WTC11 (cell line): ENCODE results near the gene PRR14. TPM values are rescaled to one million over a fixed set of nuclear protein-coding genes. Genes with fewer than 3 reads are reported as not detected.

Experiments
- ATAC-seq: fragments of 200-7000 bp; cut with Tn5 transposase; 2 replicates; pipeline ENCODE4 v1.10.0; 2021; ENCODE audit warnings: mild to moderate bottlenecking, moderate library complexity
- CTCF ChIA-PET: fragments of 300-600 bp; sonication (Branson Sonifier 250); formaldehyde crosslinking; loops from one replicate; lab custom pipeline; 2021; ENCODE audit warnings: antibody characterized with exemption; lab: Charles Lee
- POLR2A ChIA-PET: fragments of 350-600 bp; sonication (Branson Sonifier 250); formaldehyde crosslinking; loops from one replicate; lab custom pipeline; 2021; ENCODE audit warnings: antibody characterized with exemption; lab: Charles Lee
- DNase-seq: peaks from one replicate; pipeline ENCODE4 v3.0.0; 2021; ENCODE audit warnings: low spot score
- H3K27ac Mint-ChIP-seq: 2 replicates; pipeline ENCODE4 v1.8.0; 2021; ENCODE audit warnings: mixed read lengths
- H3K27me3 Mint-ChIP-seq: 2 replicates; pipeline ENCODE4 v1.8.0; 2021; ENCODE audit warnings: low read depth, mild to moderate bottlenecking, moderate library complexity, mixed read lengths
- H3K36me3 Mint-ChIP-seq: 2 replicates; pipeline ENCODE4 v1.8.0; 2021; ENCODE audit warnings: mixed read lengths
- H3K4me1 Mint-ChIP-seq: 2 replicates; pipeline ENCODE4 v1.8.0; 2022; ENCODE audit warnings: mixed read lengths
- H3K4me3 Mint-ChIP-seq: 2 replicates; pipeline ENCODE4 v1.8.0; 2021; ENCODE audit warnings: mild to moderate bottlenecking, moderate library complexity, mixed read lengths
- H3K9me3 Mint-ChIP-seq: 2 replicates; pipeline ENCODE4 v1.8.0; 2021; ENCODE audit warnings: mixed read lengths
- ETV6 ChIP-seq: sonication (generic); formaldehyde crosslinking; IDR thresholded peaks from 2 replicates; pipeline ENCODE4 v1.8.1; 2022; ENCODE audit warnings: mild to moderate bottlenecking, missing genetic modification reagents
- KAT7 ChIP-seq: sonication (generic); formaldehyde crosslinking; IDR thresholded peaks from 2 replicates; pipeline ENCODE4 v1.8.1; 2023; ENCODE audit warnings: missing genetic modification reagents, mild to moderate bottlenecking, borderline replicate concordance
- NR1H2 ChIP-seq: sonication (generic); formaldehyde crosslinking; IDR thresholded peaks from 2 replicates; pipeline ENCODE4 v1.9.0; 2021; ENCODE audit warnings: mild to moderate bottlenecking, moderate library complexity, missing genetic modification reagents
- SP1 ChIP-seq: sonication (generic); formaldehyde crosslinking; conservative IDR thresholded peaks from 2 replicates; pipeline ENCODE4 v1.8.1; 2022; ENCODE audit warnings: missing genetic modification reagents
- TP53 ChIP-seq: sonication (generic); formaldehyde crosslinking; IDR thresholded peaks from 2 replicates; pipeline ENCODE4 v1.8.1; 2023; ENCODE audit warnings: mild to moderate bottlenecking, missing genetic modification reagents
- ZBTB21 ChIP-seq: sonication (generic); formaldehyde crosslinking; IDR thresholded peaks from 2 replicates; pipeline ENCODE4 v1.8.1; 2023; ENCODE audit warnings: mild to moderate bottlenecking, missing genetic modification reagents, borderline replicate concordance
- ZNF138 ChIP-seq: sonication (generic); formaldehyde crosslinking; conservative IDR thresholded peaks from 2 replicates; pipeline ENCODE4 v1.8.1; 2022; ENCODE audit warnings: mild to moderate bottlenecking, moderate library complexity, missing genetic modification reagents
- ZNF263 ChIP-seq: sonication (generic); formaldehyde crosslinking; IDR thresholded peaks from 2 replicates; pipeline ENCODE4 v1.8.1; 2022; ENCODE audit warnings: low read depth, mild to moderate bottlenecking, moderate library complexity, missing genetic modification reagents
- ZNF317 ChIP-seq: sonication (generic); formaldehyde crosslinking; IDR thresholded peaks from 2 replicates; pipeline ENCODE4 v1.8.1; 2023; ENCODE audit warnings: low read depth, mild to moderate bottlenecking, moderate library complexity, missing genetic modification reagents, borderline replicate concordance
- ZNF396 ChIP-seq: fragments of 250-450 bp; sonication (Bioruptor Pico); IDR thresholded peaks from 2 replicates; pipeline ENCODE4 v1.8.0; 2021; ENCODE audit warnings: mild to moderate bottlenecking, moderate library complexity, borderline replicate concordance
- ZNF416 ChIP-seq: fragments of 250-450 bp; sonication (Bioruptor Pico); IDR thresholded peaks from 2 replicates; pipeline ENCODE4 v1.9.0; 2021; ENCODE audit warnings: mild to moderate bottlenecking, inconsistent platforms
- ZNF423 ChIP-seq: fragments of 250-450 bp; sonication (Bioruptor Pico); IDR thresholded peaks from 2 replicates; pipeline ENCODE4 v2.1.2; 2022; ENCODE audit warnings: mild to moderate bottlenecking, moderate library complexity
- total RNA-seq: library from RNA; stranded (reverse); gene quantifications from 3 replicates; pipeline ENCODE4 v1.2.3, GENCODE V29; 2021
- TF ChIP-seq, protein P1 (sequence below): sonication (generic); formaldehyde crosslinking; IDR thresholded peaks from 2 replicates; pipeline ENCODE4 v1.8.0; 2022; ENCODE audit warnings: missing genetic modification reagents
- TF ChIP-seq, protein P2 (sequence below): sonication (generic); formaldehyde crosslinking; conservative IDR thresholded peaks from 2 replicates; pipeline ENCODE4 v1.8.1; 2023; ENCODE audit warnings: mild to moderate bottlenecking, low read depth, missing genetic modification reagents, moderate library complexity
- TF ChIP-seq, protein P3 (sequence below): sonication (generic); formaldehyde crosslinking; IDR thresholded peaks from 2 replicates; pipeline ENCODE4 v1.8.1; 2022; ENCODE audit warnings: mild to moderate bottlenecking, moderate library complexity, missing genetic modification reagents
- TF ChIP-seq, protein P4 (sequence below): sonication (generic); formaldehyde crosslinking; IDR thresholded peaks from 2 replicates; pipeline ENCODE4 v1.8.0; 2022; ENCODE audit warnings: mild to moderate bottlenecking, missing genetic modification reagents
- TF ChIP-seq, protein P5 (sequence below): sonication (generic); formaldehyde crosslinking; IDR thresholded peaks from 2 replicates; pipeline ENCODE4 v1.8.1; 2023; ENCODE audit warnings: mild to moderate bottlenecking, missing genetic modification reagents, borderline replicate concordance
- TF ChIP-seq, protein P6 (sequence below): fragments of 250-450 bp; sonication (Bioruptor Pico); IDR thresholded peaks from 2 replicates; pipeline ENCODE4 v2.1.2; 2022; ENCODE audit warnings: mild to moderate bottlenecking, moderate library complexity
- TF ChIP-seq, protein P7 (sequence below): sonication (generic); formaldehyde crosslinking; IDR thresholded peaks from 2 replicates; pipeline ENCODE4 v1.8.1; 2023; ENCODE audit warnings: mild to moderate bottlenecking, missing genetic modification reagents

PRR14 gene
- total RNA-seq, 1 experiment from 2014 or later = 21.9 TPM

DNA sequence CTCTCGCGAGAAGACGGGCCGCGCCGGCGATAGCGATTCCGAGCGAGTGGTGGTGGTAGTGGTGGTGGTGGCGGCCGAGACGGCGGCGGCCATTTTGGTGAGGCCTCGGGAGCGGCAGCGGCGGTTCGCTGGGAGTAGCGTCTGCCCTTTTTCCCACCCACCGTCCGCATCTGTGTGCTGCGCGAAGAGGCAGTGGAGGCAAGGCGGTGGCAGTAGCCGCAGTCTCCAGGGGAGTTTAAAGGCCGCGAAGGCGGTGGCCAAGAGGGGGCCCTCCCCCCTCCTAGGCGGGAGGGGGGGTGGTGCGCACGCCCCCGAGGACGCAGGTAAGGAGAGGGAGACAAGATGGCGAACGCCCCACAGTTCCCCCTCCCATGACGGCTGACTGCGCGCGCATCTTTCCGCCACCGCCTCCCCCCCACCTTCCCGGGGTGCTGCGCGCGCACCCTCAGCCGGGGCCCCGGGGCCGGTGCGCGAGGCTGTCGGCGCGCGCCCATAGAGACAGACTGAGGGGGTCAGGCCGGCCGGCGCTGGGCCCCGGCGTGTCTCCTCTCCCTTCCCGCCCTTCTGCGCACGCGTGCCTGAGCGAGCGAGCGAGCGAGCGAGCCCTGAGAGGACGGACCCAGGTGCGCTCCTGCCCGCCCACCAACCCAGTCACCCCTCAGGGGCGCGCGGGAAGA is 47.5 kb downstream of the PRR14 start:
- peak overlapping the region; percentile 100 for H3K27ac Mint-ChIP-seq
- H3K27me3 Mint-ChIP-seq = peaks cover 49% of the 10 kb centered on the region
- peaks cover 20% of the 10 kb centered on the region for H3K36me3 Mint-ChIP-seq
- peak overlapping the region; percentile 95 for H3K4me3 Mint-ChIP-seq
- DNase-seq (peak; percentile 99), ATAC-seq (peak; percentile 71)
- H3K4me1 Mint-ChIP-seq = peaks cover 19% of the 10 kb centered on the region
- POLR2A ChIA-PET = interaction anchor here (0.6 to 1.3 kb wide), 4 partner anchors 20 to 874 kb away, joined by 3 to 5 read pairs (median 4); partner anchors contain the start of gene FBRS
- CTCF ChIA-PET = interaction anchor here (1.3 to 2.3 kb wide), 2 partner anchors 21 to 48 kb away, joined by 3 to 6 read pairs; partner anchors contain the start of gene PRR14
- H3K9me3 Mint-ChIP-seq = no peaks in the 10 kb centered on the region
- TF ChIP-seq ZNF423 = no peak
- TF ChIP-seq, protein P1, sequence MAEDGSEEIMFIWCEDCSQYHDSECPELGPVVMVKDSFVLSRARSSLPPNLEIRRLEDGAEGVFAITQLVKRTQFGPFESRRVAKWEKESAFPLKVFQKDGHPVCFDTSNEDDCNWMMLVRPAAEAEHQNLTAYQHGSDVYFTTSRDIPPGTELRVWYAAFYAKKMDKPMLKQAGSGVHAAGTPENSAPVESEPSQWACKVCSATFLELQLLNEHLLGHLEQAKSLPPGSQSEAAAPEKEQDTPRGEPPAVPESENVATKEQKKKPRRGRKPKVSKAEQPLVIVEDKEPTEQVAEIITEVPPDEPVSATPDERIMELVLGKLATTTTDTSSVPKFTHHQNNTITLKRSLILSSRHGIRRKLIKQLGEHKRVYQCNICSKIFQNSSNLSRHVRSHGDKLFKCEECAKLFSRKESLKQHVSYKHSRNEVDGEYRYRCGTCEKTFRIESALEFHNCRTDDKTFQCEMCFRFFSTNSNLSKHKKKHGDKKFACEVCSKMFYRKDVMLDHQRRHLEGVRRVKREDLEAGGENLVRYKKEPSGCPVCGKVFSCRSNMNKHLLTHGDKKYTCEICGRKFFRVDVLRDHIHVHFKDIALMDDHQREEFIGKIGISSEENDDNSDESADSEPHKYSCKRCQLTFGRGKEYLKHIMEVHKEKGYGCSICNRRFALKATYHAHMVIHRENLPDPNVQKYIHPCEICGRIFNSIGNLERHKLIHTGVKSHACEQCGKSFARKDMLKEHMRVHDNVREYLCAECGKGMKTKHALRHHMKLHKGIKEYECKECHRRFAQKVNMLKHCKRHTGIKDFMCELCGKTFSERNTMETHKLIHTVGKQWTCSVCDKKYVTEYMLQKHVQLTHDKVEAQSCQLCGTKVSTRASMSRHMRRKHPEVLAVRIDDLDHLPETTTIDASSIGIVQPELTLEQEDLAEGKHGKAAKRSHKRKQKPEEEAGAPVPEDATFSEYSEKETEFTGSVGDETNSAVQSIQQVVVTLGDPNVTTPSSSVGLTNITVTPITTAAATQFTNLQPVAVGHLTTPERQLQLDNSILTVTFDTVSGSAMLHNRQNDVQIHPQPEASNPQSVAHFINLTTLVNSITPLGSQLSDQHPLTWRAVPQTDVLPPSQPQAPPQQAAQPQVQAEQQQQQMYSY (CRISPR knock-in tag) = no peak
- no peak for TF ChIP-seq ZNF396 (CRISPR knock-in tag)
- no peak for TF ChIP-seq ZNF263
- TF ChIP-seq, protein P2, sequence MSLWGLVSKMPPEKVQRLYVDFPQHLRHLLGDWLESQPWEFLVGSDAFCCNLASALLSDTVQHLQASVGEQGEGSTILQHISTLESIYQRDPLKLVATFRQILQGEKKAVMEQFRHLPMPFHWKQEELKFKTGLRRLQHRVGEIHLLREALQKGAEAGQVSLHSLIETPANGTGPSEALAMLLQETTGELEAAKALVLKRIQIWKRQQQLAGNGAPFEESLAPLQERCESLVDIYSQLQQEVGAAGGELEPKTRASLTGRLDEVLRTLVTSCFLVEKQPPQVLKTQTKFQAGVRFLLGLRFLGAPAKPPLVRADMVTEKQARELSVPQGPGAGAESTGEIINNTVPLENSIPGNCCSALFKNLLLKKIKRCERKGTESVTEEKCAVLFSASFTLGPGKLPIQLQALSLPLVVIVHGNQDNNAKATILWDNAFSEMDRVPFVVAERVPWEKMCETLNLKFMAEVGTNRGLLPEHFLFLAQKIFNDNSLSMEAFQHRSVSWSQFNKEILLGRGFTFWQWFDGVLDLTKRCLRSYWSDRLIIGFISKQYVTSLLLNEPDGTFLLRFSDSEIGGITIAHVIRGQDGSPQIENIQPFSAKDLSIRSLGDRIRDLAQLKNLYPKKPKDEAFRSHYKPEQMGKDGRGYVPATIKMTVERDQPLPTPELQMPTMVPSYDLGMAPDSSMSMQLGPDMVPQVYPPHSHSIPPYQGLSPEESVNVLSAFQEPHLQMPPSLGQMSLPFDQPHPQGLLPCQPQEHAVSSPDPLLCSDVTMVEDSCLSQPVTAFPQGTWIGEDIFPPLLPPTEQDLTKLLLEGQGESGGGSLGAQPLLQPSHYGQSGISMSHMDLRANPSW (CRISPR knock-in tag) = no peak
- TF ChIP-seq, protein P3, sequence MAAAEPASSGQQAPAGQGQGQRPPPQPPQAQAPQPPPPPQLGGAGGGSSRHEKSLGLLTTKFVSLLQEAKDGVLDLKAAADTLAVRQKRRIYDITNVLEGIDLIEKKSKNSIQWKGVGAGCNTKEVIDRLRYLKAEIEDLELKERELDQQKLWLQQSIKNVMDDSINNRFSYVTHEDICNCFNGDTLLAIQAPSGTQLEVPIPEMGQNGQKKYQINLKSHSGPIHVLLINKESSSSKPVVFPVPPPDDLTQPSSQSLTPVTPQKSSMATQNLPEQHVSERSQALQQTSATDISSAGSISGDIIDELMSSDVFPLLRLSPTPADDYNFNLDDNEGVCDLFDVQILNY (CRISPR knock-in tag) = peak; percentile 61; the same call in 1 of the 2 replicates
- TF ChIP-seq, protein P4, sequence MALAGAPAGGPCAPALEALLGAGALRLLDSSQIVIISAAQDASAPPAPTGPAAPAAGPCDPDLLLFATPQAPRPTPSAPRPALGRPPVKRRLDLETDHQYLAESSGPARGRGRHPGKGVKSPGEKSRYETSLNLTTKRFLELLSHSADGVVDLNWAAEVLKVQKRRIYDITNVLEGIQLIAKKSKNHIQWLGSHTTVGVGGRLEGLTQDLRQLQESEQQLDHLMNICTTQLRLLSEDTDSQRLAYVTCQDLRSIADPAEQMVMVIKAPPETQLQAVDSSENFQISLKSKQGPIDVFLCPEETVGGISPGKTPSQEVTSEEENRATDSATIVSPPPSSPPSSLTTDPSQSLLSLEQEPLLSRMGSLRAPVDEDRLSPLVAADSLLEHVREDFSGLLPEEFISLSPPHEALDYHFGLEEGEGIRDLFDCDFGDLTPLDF (CRISPR knock-in tag) = peak; percentile 49; the same call in 1 of the 2 replicates
- no peak; the same call in 1 of the 2 replicates for TF ChIP-seq NR1H2 (CRISPR knock-in tag)
- no peak for TF ChIP-seq ETV6 (CRISPR knock-in tag)
- TF ChIP-seq, protein P5, sequence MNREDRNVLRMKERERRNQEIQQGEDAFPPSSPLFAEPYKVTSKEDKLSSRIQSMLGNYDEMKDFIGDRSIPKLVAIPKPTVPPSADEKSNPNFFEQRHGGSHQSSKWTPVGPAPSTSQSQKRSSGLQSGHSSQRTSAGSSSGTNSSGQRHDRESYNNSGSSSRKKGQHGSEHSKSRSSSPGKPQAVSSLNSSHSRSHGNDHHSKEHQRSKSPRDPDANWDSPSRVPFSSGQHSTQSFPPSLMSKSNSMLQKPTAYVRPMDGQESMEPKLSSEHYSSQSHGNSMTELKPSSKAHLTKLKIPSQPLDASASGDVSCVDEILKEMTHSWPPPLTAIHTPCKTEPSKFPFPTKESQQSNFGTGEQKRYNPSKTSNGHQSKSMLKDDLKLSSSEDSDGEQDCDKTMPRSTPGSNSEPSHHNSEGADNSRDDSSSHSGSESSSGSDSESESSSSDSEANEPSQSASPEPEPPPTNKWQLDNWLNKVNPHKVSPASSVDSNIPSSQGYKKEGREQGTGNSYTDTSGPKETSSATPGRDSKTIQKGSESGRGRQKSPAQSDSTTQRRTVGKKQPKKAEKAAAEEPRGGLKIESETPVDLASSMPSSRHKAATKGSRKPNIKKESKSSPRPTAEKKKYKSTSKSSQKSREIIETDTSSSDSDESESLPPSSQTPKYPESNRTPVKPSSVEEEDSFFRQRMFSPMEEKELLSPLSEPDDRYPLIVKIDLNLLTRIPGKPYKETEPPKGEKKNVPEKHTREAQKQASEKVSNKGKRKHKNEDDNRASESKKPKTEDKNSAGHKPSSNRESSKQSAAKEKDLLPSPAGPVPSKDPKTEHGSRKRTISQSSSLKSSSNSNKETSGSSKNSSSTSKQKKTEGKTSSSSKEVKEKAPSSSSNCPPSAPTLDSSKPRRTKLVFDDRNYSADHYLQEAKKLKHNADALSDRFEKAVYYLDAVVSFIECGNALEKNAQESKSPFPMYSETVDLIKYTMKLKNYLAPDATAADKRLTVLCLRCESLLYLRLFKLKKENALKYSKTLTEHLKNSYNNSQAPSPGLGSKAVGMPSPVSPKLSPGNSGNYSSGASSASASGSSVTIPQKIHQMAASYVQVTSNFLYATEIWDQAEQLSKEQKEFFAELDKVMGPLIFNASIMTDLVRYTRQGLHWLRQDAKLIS (CRISPR knock-in tag) = no peak
- no peak for TF ChIP-seq KAT7 (CRISPR knock-in tag)
- TF ChIP-seq ZBTB21 (CRISPR knock-in tag) = no peak
- peak; percentile 75 for TF ChIP-seq SP1 (CRISPR knock-in tag)
- peak; percentile 85; the same call in 1 of the 2 replicates for TF ChIP-seq ZNF416
- TF ChIP-seq ZNF138 = no peak
- TF ChIP-seq TP53 (CRISPR knock-in tag) = no peak
- TF ChIP-seq, protein P6, sequence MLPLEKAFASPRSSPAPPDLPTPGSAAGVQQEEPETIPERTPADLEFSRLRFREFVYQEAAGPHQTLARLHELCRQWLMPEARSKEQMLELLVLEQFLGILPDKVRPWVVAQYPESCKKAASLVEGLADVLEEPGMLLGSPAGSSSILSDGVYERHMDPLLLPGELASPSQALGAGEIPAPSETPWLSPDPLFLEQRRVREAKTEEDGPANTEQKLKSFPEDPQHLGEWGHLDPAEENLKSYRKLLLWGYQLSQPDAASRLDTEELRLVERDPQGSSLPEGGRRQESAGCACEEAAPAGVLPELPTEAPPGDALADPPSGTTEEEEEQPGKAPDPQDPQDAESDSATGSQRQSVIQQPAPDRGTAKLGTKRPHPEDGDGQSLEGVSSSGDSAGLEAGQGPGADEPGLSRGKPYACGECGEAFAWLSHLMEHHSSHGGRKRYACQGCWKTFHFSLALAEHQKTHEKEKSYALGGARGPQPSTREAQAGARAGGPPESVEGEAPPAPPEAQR (CRISPR knock-in tag) = no peak
- peak; percentile 50; the same call in 1 of the 2 replicates for TF ChIP-seq ZNF317 (CRISPR knock-in tag)
- TF ChIP-seq, protein P7, sequence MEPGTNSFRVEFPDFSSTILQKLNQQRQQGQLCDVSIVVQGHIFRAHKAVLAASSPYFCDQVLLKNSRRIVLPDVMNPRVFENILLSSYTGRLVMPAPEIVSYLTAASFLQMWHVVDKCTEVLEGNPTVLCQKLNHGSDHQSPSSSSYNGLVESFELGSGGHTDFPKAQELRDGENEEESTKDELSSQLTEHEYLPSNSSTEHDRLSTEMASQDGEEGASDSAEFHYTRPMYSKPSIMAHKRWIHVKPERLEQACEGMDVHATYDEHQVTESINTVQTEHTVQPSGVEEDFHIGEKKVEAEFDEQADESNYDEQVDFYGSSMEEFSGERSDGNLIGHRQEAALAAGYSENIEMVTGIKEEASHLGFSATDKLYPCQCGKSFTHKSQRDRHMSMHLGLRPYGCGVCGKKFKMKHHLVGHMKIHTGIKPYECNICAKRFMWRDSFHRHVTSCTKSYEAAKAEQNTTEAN (CRISPR knock-in tag) = peak; percentile 25; the same call in 1 of the 2 replicates
